ENCODE results near the gene LLCFC1. TPM values are rescaled to one million over a fixed set of nuclear protein-coding genes. Genes with fewer than 3 reads are reported as not detected.

LLCFC1 gene
- total and polyA plus RNA-seq, 2 of the 8 experiments (the other 6 are each of a cell fraction or from before 2014, with no cell fraction given), result not detected

DNA sequence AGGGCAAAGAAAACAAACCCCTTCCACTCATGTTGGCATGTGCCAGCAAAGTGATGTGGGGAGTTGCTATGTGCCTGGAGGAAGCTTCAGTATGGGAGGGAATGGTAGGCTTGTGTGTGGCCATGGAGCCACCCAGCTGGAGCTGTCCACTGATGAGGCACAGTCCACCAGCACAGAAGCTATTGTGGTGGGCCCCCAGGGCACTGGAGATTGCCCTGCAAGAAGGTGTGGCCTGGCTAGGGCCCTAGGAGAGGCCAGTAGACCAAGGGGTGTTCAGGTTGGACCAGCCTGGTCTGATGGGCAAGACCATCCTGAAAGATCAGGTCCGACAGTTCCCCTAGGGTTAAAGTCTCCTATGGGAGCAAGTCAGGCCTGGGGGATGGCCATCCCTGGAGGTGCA is 45.0 kb downstream of the LLCFC1 start:
- Histone ChIP-seq H2AK5ac (ENCODE audit: low read depth, low read length) (no peak overlapping the region), H3K14ac (ENCODE audit: insufficient read length) (no peak overlapping the region), H2BK15ac (ENCODE audit: low read length) (no peak overlapping the region), H2AFZ (ENCODE audit: low read length) (no peak overlapping the region), H3K23me2 (ENCODE audit: low read depth, low read length) (no peaks in the 10 kb centered on the region), H3K79me1 (ENCODE audit: low read depth, low read length) (no peaks in the 10 kb centered on the region), H2BK20ac (ENCODE audit: low read length) (no peak overlapping the region), H3K79me2 (ENCODE audit: control insufficient read depth in 1 of 2, insufficient read depth in 2 of 2, low read length in 2 of 2) (no peaks in the 10 kb centered on the region), H3K9me3 (ENCODE audit: insufficient read depth in 2 of 2, low read depth in 1 of 2, low read length in 1 of 2) (0 out of 4 replicates have a peak, but pooled peaks cover 0 to 3% of the 10 kb centered on the region in 2 experiments), H4K20me1 (replicated peaks in 1 of 2; ENCODE audit: control insufficient read depth in 1 of 2, insufficient read depth in 2 of 2, low read length in 2 of 2) (no peaks in the 10 kb centered on the region), H2BK12ac (ENCODE audit: low read depth, low read length) (no peak overlapping the region), H3K36me3 (ENCODE audit: control insufficient read depth in 2 of 4, insufficient read depth in 4 of 4, low read length in 3 of 4) (no peaks in the 10 kb centered on the region), H3K9ac (replicated peaks in 1 of 4; ENCODE audit: extremely low read depth in 1 of 4, low read depth in 3 of 4, low read length in 3 of 4) (no peak overlapping the region), H3K4me3 (ENCODE audit: extremely low read depth in 1 of 4, insufficient read depth in 2 of 4, low read depth in 3 of 4, low read length in 4 of 4) (no peak overlapping the region), H3K27me3 (replicated peaks in 1 of 4; ENCODE audit: control insufficient read depth in 3 of 4, extremely low read depth in 1 of 4, insufficient read depth in 3 of 4, low read length in 3 of 4) (no peaks in the 10 kb centered on the region), H4K8ac (ENCODE audit: extremely low read depth, insufficient read depth, low read length) (no peak overlapping the region), H2BK120ac (replicated peaks; ENCODE audit: low read depth, low read length) (no peak overlapping the region), H2BK5ac (ENCODE audit: low read depth, low read length) (no peak overlapping the region), H3K4me2 (ENCODE audit: insufficient read depth in 1 of 2, low read depth in 2 of 2, low read length in 2 of 2) (no peak overlapping the region), H3K27ac (ENCODE audit: low read depth, low read length) (no peak overlapping the region), H3K56ac (replicated peaks; ENCODE audit: insufficient read length, low read depth, low read length) (no peak overlapping the region), H4K5ac (ENCODE audit: insufficient read length, low read depth, low read length) (no peak overlapping the region), H3K4me1 (replicated peaks in 1 of 4; ENCODE audit: control insufficient read depth in 3 of 4, insufficient read depth in 4 of 4, low read length in 3 of 4) (no peaks in the 10 kb centered on the region), H3K4ac (replicated peaks; ENCODE audit: insufficient read length, low read depth, low read length) (no peak overlapping the region), H3K18ac (ENCODE audit: extremely low read depth, low read length) (no peak overlapping the region), H3K23ac (ENCODE audit: insufficient read length) (no peak overlapping the region), H4K91ac (replicated peaks; ENCODE audit: insufficient read length, low read length) (no peak overlapping the region)
- no peak for FAIRE-seq
- ChIA-PET POLR2A (ENCODE audit: partially characterized antibody) (no interaction called here), CTCF (ENCODE audit: partially characterized antibody) (interaction anchor here (0.7 to 1.8 kb wide), 4 partner anchors 8 to 302 kb away, joined by 3 to 6 read pairs (median 4); no protein-coding TSS in a partner anchor)
- DNase-seq (ENCODE audit: low read depth in 1 of 2, low spot score in 2 of 2), result no peak
- WGBS, 2 experiments (ENCODE audit: extremely low coverage in 1 of 2, insufficient coverage in 1 of 2, insufficient read length in 1 of 2, insufficient replicate concordance in 2 of 2, low coverage in 1 of 2, low lambda C conversion rate in 2 of 2, missing lambda C conversion rate in 1 of 2), result 71% methylated on average over 1 of the region's 1 CpG; no CpG with 5 or more reads in 1 of the 2 experiments
- TF ChIP-seq SP2 (IDR thresholded peaks at IDR 0.05; ENCODE audit: low read length), result no peak
- TF ChIP-seq, protein P1, sequence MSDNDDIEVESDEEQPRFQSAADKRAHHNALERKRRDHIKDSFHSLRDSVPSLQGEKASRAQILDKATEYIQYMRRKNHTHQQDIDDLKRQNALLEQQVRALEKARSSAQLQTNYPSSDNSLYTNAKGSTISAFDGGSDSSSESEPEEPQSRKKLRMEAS (IDR thresholded peaks at IDR 0.05), result no peak
- TF ChIP-seq TCF12 (IDR thresholded peaks at IDR 0.05; ENCODE audit: low read depth, low read length), result no peak
- TF ChIP-seq KDM4A (IDR thresholded peaks at IDR 0.05; ENCODE audit: low read depth, low read length, severe bottlenecking), result no peak
- TF ChIP-seq EZH2 (IDR thresholded peaks at IDR 0.05; ENCODE audit: low read depth, low read length, severe bottlenecking), result no peak
- no peak for TF ChIP-seq GABPA (IDR thresholded peaks at IDR 0.05; ENCODE audit: borderline replicate concordance, insufficient read depth, low read length)
- no peak for TF ChIP-seq CREB1 (IDR thresholded peaks at IDR 0.05)
- no peak for TF ChIP-seq EP300 (IDR thresholded peaks at IDR 0.05; ENCODE audit: borderline replicate concordance in 1 of 2, low read depth in 2 of 2, low read length in 2 of 2)
